Progenitor cell of endocrine pancreas (in vitro differentiated cells): Measurements from ENCODE around the gene ASCC2. TPM values are rescaled to one million over a fixed set of nuclear protein-coding genes. Genes with fewer than 3 reads are reported as not detected.
"Not testable (repeated sequence)": the region's sequence is repeated elsewhere in the genome, so short reads cannot be mapped to it uniquely, and the experiment has no call there.

Experiments used
- DNase-seq: peaks from one replicate; pipeline ENCODE4 v3.0.0; 2021; ENCODE audit warnings: low spot score; ENCODE audit not compliant: unreplicated experiment
- H3K27ac Mint-ChIP-seq: 2 replicates; pipeline ENCODE4 v1.8.0; 2021; ENCODE audit warnings: mild to moderate bottlenecking, moderate library complexity, mixed read lengths
- H3K27me3 Mint-ChIP-seq: 2 replicates; pipeline ENCODE4 v1.8.0; 2021; ENCODE audit warnings: mixed read lengths
- H3K36me3 Mint-ChIP-seq: 2 replicates; pipeline ENCODE4 v1.8.0; 2022; ENCODE audit warnings: mixed read lengths; ENCODE audit not compliant: insufficient read depth
- H3K4me1 Mint-ChIP-seq: 2 replicates; pipeline ENCODE4 v1.8.0; 2021; ENCODE audit warnings: low read depth, mixed read lengths
- H3K4me3 Mint-ChIP-seq: 2 replicates; pipeline ENCODE4 v1.8.0; 2021; ENCODE audit warnings: low read depth, mild to moderate bottlenecking, moderate library complexity, mixed read lengths
- H3K9me3 Mint-ChIP-seq: 2 replicates; pipeline ENCODE4 v1.8.0; 2021; ENCODE audit warnings: low read depth, mixed read lengths
- total RNA-seq: library from RNA; stranded (reverse); gene quantifications from 2 replicates; pipeline ENCODE4 v1.2.1, GENCODE V29; 2021
- TF ChIP-seq, protein P1 (sequence below): fragments of 200-600 bp; sonication (generic); IDR thresholded peaks from one replicate; pipeline ENCODE4 v1.5.0; 2021; ENCODE audit warnings: antibody characterized with exemption, mild to moderate bottlenecking; ENCODE audit not compliant: unreplicated experiment

The ASCC2 gene
- total RNA-seq, 1 donor from 2014 or later, result 56.1 TPM

- no peak overlapping the region for H3K4me3 Mint-ChIP-seq
- no peaks in the 10 kb centered on the region for H3K36me3 Mint-ChIP-seq
- TF ChIP-seq, protein P1, sequence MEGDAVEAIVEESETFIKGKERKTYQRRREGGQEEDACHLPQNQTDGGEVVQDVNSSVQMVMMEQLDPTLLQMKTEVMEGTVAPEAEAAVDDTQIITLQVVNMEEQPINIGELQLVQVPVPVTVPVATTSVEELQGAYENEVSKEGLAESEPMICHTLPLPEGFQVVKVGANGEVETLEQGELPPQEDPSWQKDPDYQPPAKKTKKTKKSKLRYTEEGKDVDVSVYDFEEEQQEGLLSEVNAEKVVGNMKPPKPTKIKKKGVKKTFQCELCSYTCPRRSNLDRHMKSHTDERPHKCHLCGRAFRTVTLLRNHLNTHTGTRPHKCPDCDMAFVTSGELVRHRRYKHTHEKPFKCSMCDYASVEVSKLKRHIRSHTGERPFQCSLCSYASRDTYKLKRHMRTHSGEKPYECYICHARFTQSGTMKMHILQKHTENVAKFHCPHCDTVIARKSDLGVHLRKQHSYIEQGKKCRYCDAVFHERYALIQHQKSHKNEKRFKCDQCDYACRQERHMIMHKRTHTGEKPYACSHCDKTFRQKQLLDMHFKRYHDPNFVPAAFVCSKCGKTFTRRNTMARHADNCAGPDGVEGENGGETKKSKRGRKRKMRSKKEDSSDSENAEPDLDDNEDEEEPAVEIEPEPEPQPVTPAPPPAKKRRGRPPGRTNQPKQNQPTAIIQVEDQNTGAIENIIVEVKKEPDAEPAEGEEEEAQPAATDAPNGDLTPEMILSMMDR, result no peak
- no peak overlapping the region for H3K27ac Mint-ChIP-seq
- DNase-seq, result no peak
- H3K9me3 Mint-ChIP-seq, result no peaks in the 10 kb centered on the region
- H3K27me3 Mint-ChIP-seq, result no peaks in the 10 kb centered on the region
- H3K4me1 Mint-ChIP-seq, result peaks cover 8% of the 10 kb centered on the region
Measured at GRCh38 chr22:29867851-29868250, 29.8 kb upstream of the ASCC2 start.

- no peaks in the 10 kb centered on the region for H3K36me3 Mint-ChIP-seq
- H3K27ac Mint-ChIP-seq, result no peak overlapping the region
- peaks cover 8% of the 10 kb centered on the region for H3K4me1 Mint-ChIP-seq
- DNase-seq, result no peak
- H3K4me3 Mint-ChIP-seq, result no peak overlapping the region
- TF ChIP-seq, protein P1, result no peak
- H3K27me3 Mint-ChIP-seq, result no peaks in the 10 kb centered on the region
- H3K9me3 Mint-ChIP-seq, result no peaks in the 10 kb centered on the region
Measured at GRCh38 chr22:29867260-29867659, 29.2 kb upstream of the ASCC2 start.

DNA sequence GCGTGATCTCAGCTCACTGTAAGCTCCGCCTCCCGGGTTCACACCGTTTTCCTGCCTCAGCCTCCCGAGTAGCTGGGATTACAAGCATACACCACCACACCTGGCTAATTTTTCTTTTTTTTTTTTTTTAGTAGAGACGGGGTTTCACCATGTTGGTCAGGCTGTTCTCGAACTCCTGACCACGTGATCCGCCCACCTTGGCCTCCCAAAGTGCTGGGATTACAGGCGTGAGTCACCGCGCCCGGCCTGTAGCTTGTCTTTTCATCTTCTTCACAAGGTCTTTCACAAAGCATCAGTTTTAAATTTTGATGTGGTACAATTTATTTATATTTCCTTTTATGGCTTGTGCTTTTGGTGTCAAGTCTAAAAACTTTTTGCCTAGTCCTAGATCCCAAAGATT, 27.5 kb upstream of the ASCC2 start:
- not testable (repeated sequence) for H3K4me1 Mint-ChIP-seq, H3K27ac Mint-ChIP-seq, H3K9me3 Mint-ChIP-seq, H3K27me3 Mint-ChIP-seq, H3K36me3 Mint-ChIP-seq, H3K4me3 Mint-ChIP-seq, DNase-seq

GRCh38 chr22:29861672-29862297, 23.7 kb upstream of the ASCC2 start:
- H3K27ac Mint-ChIP-seq, result no peak overlapping the region
- no peaks in the 10 kb centered on the region for H3K4me1 Mint-ChIP-seq
- TF ChIP-seq, protein P1, result no peak

GRCh38 chr22:29860006-29860766, 22.1 kb upstream of the ASCC2 start:
- H3K36me3 Mint-ChIP-seq, result no peaks in the 10 kb centered on the region

More at GRCh38 chr22:29861672-29862297, 23.7 kb upstream of the ASCC2 start:
- H3K9me3 Mint-ChIP-seq, result no peaks in the 10 kb centered on the region
- H3K27me3 Mint-ChIP-seq, result no peaks in the 10 kb centered on the region
- no peak overlapping the region for H3K4me3 Mint-ChIP-seq
- DNase-seq, result no peak
- H3K36me3 Mint-ChIP-seq, result no peaks in the 10 kb centered on the region

GRCh38 chr22:29859030-29859429, 21.0 kb upstream of the ASCC2 start:
- not testable (repeated sequence) for H3K27me3 Mint-ChIP-seq, H3K9me3 Mint-ChIP-seq, H3K4me3 Mint-ChIP-seq, DNase-seq, H3K4me1 Mint-ChIP-seq, H3K36me3 Mint-ChIP-seq, H3K27ac Mint-ChIP-seq

More at GRCh38 chr22:29860006-29860766, 22.1 kb upstream of the ASCC2 start:
- Mint-ChIP-seq H3K27ac (no peak overlapping the region), H3K9me3 (no peaks in the 10 kb centered on the region), H3K27me3 (no peaks in the 10 kb centered on the region), H3K4me1 (no peaks in the 10 kb centered on the region), H3K4me3 (no peak overlapping the region)
- TF ChIP-seq, protein P1, result no peak
- DNase-seq, result no peak
